ENCODE results near the gene IL18RAP.

IL18RAP gene
- 203 to 239 reads per million in 2 donors for total RNA-seq

GRCh38 chr2:102422910-102423309 lies at the start of gene IL18RAP:
TSS of gene IL18RAP (plus strand) at chr2:102423160. CDS start at chr2:102423278, 118 bp downstream.
- DNase-seq: no peak

- DNase-seq: no peak
Observed at GRCh38 chr2:102376052-102376591, 46.8 kb upstream of the IL18RAP start.

GRCh38 chr2:102383722-102384121 lies 39.2 kb upstream of the IL18RAP start:
- no peak for DNase-seq

- no peak for DNase-seq
Observed at GRCh38 chr2:102385522-102385921, 37.4 kb upstream of the IL18RAP start.

- DNase-seq: no peak
Observed at GRCh38 chr2:102386004-102386403, 37.0 kb upstream of the IL18RAP start.

- no peak for DNase-seq
Observed at GRCh38 chr2:102386867-102387541, 36.0 kb upstream of the IL18RAP start.

GRCh38 chr2:102387763-102388546 lies 35.0 kb upstream of the IL18RAP start:
- no peak for DNase-seq

- DNase-seq: no peak
Observed at GRCh38 chr2:102391565-102391964, 31.4 kb upstream of the IL18RAP start.

- DNase-seq: no peak
Observed at GRCh38 chr2:102392096-102392495, 30.9 kb upstream of the IL18RAP start.

- no peak for DNase-seq
Observed at GRCh38 chr2:102392942-102393341, 30.0 kb upstream of the IL18RAP start.

- no peak for DNase-seq
Observed at GRCh38 chr2:102396012-102396411, 26.9 kb upstream of the IL18RAP start.

- no peak for DNase-seq
Observed at GRCh38 chr2:102397209-102397608, 25.8 kb upstream of the IL18RAP start.

- no peak for DNase-seq
Observed at GRCh38 chr2:102399499-102400141, 23.3 kb upstream of the IL18RAP start.

- DNase-seq: no peak
Observed at GRCh38 chr2:102401456-102401855, 21.5 kb upstream of the IL18RAP start.

- no peak for DNase-seq
Observed at GRCh38 chr2:102401865-102402264, 21.1 kb upstream of the IL18RAP start.

- DNase-seq: no peak
Observed at GRCh38 chr2:102410952-102411351, 12.0 kb upstream of the IL18RAP start.

GRCh38 chr2:102412199-102412598 lies 10.8 kb upstream of the IL18RAP start:
- no peak for DNase-seq

GRCh38 chr2:102417946-102418345 lies 5.0 kb upstream of the IL18RAP start:
- no peak for DNase-seq

GRCh38 chr2:102418421-102418961 lies 4.5 kb upstream of the IL18RAP start:
- DNase-seq: no peak

GRCh38 chr2:102420290-102420689 lies 2.7 kb upstream of the IL18RAP start:
- no peak for DNase-seq

GRCh38 chr2:102421890-102422759 lies 835 bp upstream of the IL18RAP start:
- DNase-seq: no peak

GRCh38 chr2:102423368-102423767 lies 408 bp downstream of the IL18RAP start:
- DNase-seq: no peak

Measured in activated gamma-delta T cell (primary cell).